HepG2 (cell line): ENCODE measurements around the gene SFRP4.

Experiments used
- FOXJ3 ChIP-seq: sonication (generic); formaldehyde crosslinking; IDR thresholded peaks from 2 replicates; pipeline ENCODE4 v1.4.0; 2020; ENCODE audit warnings: missing genetic modification reagents, mild to moderate bottlenecking, borderline replicate concordance
- KLF6 ChIP-seq: IDR thresholded peaks from 2 replicates; pipeline ENCODE4 v1.8.0; 2016; ENCODE audit warnings: missing biosample characterization, missing genetic modification reagents
- POLR2A ChIP-seq, 2 experiments: IDR thresholded peaks; 2 replicates each; pipeline ENCODE4 v1.6.1; 2011; ENCODE audit warnings: low read depth in 2 of 2, low read length in 2 of 2, mild to moderate bottlenecking in 1 of 2, moderate library complexity in 1 of 2; ENCODE audit not compliant: insufficient read depth in 1 of 2
- POLR2AphosphoS5 ChIP-seq: IDR thresholded peaks from 2 replicates; pipeline ENCODE4 v1.6.1; 2012; ENCODE audit warnings: low read depth, low read length
- RBFOX2 ChIP-seq: fragments of 200-400 bp; formaldehyde crosslinking; IDR thresholded peaks from 2 replicates; pipeline ENCODE4 v1.6.1; 2017; ENCODE audit warnings: low read depth, mild to moderate bottlenecking, low read length
- RNF2 ChIP-seq: fragments of 450-650 bp; conservative IDR thresholded peaks from 2 replicates; pipeline ENCODE4 v1.6.1; 2016; ENCODE audit warnings: low read depth
- SP1 ChIP-seq, 2 experiments: fragments of 450-650 bp in 1 of 2; sonication (generic) in 1 of 2; formaldehyde crosslinking in 1 of 2; IDR thresholded peaks; 2 replicates each; pipeline versions ENCODE4 v1.4.0 to v1.6.1; 2016 to 2020; ENCODE audit warnings: missing genetic modification reagents in 1 of 2
- SRF ChIP-seq: IDR thresholded peaks from 2 replicates; pipeline ENCODE4 v1.6.1; 2011; ENCODE audit warnings: mild to moderate bottlenecking, low read depth, low read length, moderate library complexity
- ZBTB1 ChIP-seq: sonication (generic); formaldehyde crosslinking; IDR thresholded peaks from 2 replicates; pipeline ENCODE4 v1.4.0; 2020; ENCODE audit warnings: missing genetic modification reagents, borderline replicate concordance
- TF ChIP-seq, protein P1 (sequence below): sonication (generic); formaldehyde crosslinking; IDR thresholded peaks from 2 replicates; pipeline ENCODE4 v1.9.0; 2021; ENCODE audit warnings: missing genetic modification reagents, mild to moderate bottlenecking, borderline replicate concordance
- TF ChIP-seq, protein P2 (sequence below): sonication (generic); formaldehyde crosslinking; IDR thresholded peaks from 2 replicates; pipeline ENCODE4 v1.5.0; 2020; ENCODE audit warnings: mild to moderate bottlenecking, missing genetic modification reagents, moderate library complexity

- TF ChIP-seq, protein P1, sequence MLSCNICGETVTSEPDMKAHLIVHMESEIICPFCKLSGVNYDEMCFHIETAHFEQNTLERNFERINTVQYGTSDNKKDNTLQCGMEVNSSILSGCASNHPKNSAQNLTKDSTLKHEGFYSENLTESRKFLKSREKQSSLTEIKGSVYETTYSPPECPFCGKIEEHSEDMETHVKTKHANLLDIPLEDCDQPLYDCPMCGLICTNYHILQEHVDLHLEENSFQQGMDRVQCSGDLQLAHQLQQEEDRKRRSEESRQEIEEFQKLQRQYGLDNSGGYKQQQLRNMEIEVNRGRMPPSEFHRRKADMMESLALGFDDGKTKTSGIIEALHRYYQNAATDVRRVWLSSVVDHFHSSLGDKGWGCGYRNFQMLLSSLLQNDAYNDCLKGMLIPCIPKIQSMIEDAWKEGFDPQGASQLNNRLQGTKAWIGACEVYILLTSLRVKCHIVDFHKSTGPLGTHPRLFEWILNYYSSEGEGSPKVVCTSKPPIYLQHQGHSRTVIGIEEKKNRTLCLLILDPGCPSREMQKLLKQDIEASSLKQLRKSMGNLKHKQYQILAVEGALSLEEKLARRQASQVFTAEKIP (CRISPR knock-in tag): no peak
- TF ChIP-seq, protein P2, sequence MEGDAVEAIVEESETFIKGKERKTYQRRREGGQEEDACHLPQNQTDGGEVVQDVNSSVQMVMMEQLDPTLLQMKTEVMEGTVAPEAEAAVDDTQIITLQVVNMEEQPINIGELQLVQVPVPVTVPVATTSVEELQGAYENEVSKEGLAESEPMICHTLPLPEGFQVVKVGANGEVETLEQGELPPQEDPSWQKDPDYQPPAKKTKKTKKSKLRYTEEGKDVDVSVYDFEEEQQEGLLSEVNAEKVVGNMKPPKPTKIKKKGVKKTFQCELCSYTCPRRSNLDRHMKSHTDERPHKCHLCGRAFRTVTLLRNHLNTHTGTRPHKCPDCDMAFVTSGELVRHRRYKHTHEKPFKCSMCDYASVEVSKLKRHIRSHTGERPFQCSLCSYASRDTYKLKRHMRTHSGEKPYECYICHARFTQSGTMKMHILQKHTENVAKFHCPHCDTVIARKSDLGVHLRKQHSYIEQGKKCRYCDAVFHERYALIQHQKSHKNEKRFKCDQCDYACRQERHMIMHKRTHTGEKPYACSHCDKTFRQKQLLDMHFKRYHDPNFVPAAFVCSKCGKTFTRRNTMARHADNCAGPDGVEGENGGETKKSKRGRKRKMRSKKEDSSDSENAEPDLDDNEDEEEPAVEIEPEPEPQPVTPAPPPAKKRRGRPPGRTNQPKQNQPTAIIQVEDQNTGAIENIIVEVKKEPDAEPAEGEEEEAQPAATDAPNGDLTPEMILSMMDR: no peak
- TF ChIP-seq SP1 (IDR thresholded peaks at IDR 0.05): no peak
- no peak for TF ChIP-seq SP1 (CRISPR knock-in tag; IDR thresholded peaks at IDR 0.05)
- no peak for TF ChIP-seq KLF6 (CRISPR knock-in tag)
- no peak for TF ChIP-seq SRF
- no peak for TF ChIP-seq FOXJ3 (CRISPR knock-in tag)
- TF ChIP-seq RBFOX2: no peak
- no peak for TF ChIP-seq RNF2
- no peak for TF ChIP-seq POLR2A (IDR thresholded peaks at IDR 0.05; ENCODE audit: insufficient read depth in 1 of 2, low read depth in 2 of 2, low read length in 2 of 2)
- no peak for TF ChIP-seq POLR2AphosphoS5
- TF ChIP-seq ZBTB1: no peak
These were observed 44.6 kb upstream of the SFRP4 start for GRCh38 chr7:37961251-37961650.
